Measurements from ENCODE around the gene EMILIN2. TPM values are rescaled to one million over a fixed set of nuclear protein-coding genes. Genes with fewer than 3 reads are reported as not detected.

EMILIN2 gene
- total and polyA plus RNA-seq, 2 donors: 15.7 to 17.0 TPM

- WGBS: 95% methylated on average over 6 of the region's 6 CpGs
- Histone ChIP-seq H3K4me3 (ENCODE audit: low read depth, low read length) (no peak overlapping the region), H3K4me1 (ENCODE audit: insufficient read depth) (no peaks in the 10 kb centered on the region), H3K36me3 (ENCODE audit: insufficient read depth) (no peaks in the 10 kb centered on the region), H3K27ac (ENCODE audit: low read depth) (no peak overlapping the region)
- no peak for DNase-seq (ENCODE audit: extremely low spot score)
Measured at GRCh38 chr18:2872095-2872494, 25.3 kb downstream of the EMILIN2 start.

GRCh38 chr18:2874765-2875164, 28.0 kb downstream of the EMILIN2 start:
- Histone ChIP-seq H3K4me3 (ENCODE audit: low read depth, low read length) (no peak overlapping the region), H3K27ac (ENCODE audit: low read depth) (no peak overlapping the region), H3K4me1 (ENCODE audit: insufficient read depth) (no peaks in the 10 kb centered on the region), H3K36me3 (ENCODE audit: insufficient read depth) (no peaks in the 10 kb centered on the region)
- no peak for DNase-seq (ENCODE audit: extremely low spot score)
- 84% methylated on average over 7 of the region's 7 CpGs for WGBS

GRCh38 chr18:2878656-2879330, 32.0 kb downstream of the EMILIN2 start:
- Histone ChIP-seq H3K4me1 (ENCODE audit: insufficient read depth) (no peaks in the 10 kb centered on the region), H3K36me3 (ENCODE audit: insufficient read depth) (no peaks in the 10 kb centered on the region), H3K4me3 (ENCODE audit: low read depth, low read length) (no peak overlapping the region), H3K27ac (ENCODE audit: low read depth) (no peak overlapping the region)
- WGBS: 89% methylated on average over 15 of the region's 15 CpGs
- DNase-seq (ENCODE audit: extremely low spot score): no peak

GRCh38 chr18:2879889-2880288, 33.1 kb downstream of the EMILIN2 start:
- WGBS: 94% methylated on average over 4 of the region's 4 CpGs
- no peak overlapping the region for H3K4me3 ChIP-seq (ENCODE audit: low read depth, low read length)
- H3K36me3 ChIP-seq (ENCODE audit: insufficient read depth): no peaks in the 10 kb centered on the region
- H3K4me1 ChIP-seq (ENCODE audit: insufficient read depth): no peaks in the 10 kb centered on the region
- H3K27ac ChIP-seq (ENCODE audit: low read depth): no peak overlapping the region
- no peak for DNase-seq (ENCODE audit: extremely low spot score)

GRCh38 chr18:2880473-2880872, 33.7 kb downstream of the EMILIN2 start:
- no peak overlapping the region for H3K27ac ChIP-seq (ENCODE audit: low read depth)
- 87% methylated on average over 17 of the region's 17 CpGs for WGBS
- H3K36me3 ChIP-seq (ENCODE audit: insufficient read depth): no peaks in the 10 kb centered on the region
- no peak for DNase-seq (ENCODE audit: extremely low spot score)
- H3K4me1 ChIP-seq (ENCODE audit: insufficient read depth): no peaks in the 10 kb centered on the region
- H3K4me3 ChIP-seq (ENCODE audit: low read depth, low read length): no peak overlapping the region

- 55% methylated on average over 16 of the region's 16 CpGs for WGBS
- no peak overlapping the region for H3K4me3 ChIP-seq (ENCODE audit: low read depth, low read length)
- H3K27ac ChIP-seq (ENCODE audit: low read depth): peak overlapping the region; percentile 68
- no peaks in the 10 kb centered on the region for H3K4me1 ChIP-seq (ENCODE audit: insufficient read depth)
- no peaks in the 10 kb centered on the region for H3K36me3 ChIP-seq (ENCODE audit: insufficient read depth)
- peak; percentile 32 for DNase-seq (ENCODE audit: extremely low spot score)
Measured at GRCh38 chr18:2881088-2881839, 34.5 kb downstream of the EMILIN2 start.

- H3K4me3 ChIP-seq (ENCODE audit: low read depth, low read length): no peak overlapping the region
- H3K27ac ChIP-seq (ENCODE audit: low read depth): peak overlapping the region; percentile 68
- no peak for DNase-seq (ENCODE audit: extremely low spot score)
- H3K4me1 ChIP-seq (ENCODE audit: insufficient read depth): no peaks in the 10 kb centered on the region
- no peaks in the 10 kb centered on the region for H3K36me3 ChIP-seq (ENCODE audit: insufficient read depth)
- WGBS: 66% methylated on average over 9 of the region's 9 CpGs
Measured at GRCh38 chr18:2881840-2882195, 35.0 kb downstream of the EMILIN2 start.

- Histone ChIP-seq H3K4me3 (ENCODE audit: low read depth, low read length) (no peak overlapping the region), H3K36me3 (ENCODE audit: insufficient read depth) (no peaks in the 10 kb centered on the region), H3K4me1 (ENCODE audit: insufficient read depth) (no peaks in the 10 kb centered on the region), H3K27ac (ENCODE audit: low read depth) (no peak overlapping the region)
- no peak for DNase-seq (ENCODE audit: extremely low spot score)
- 82% methylated on average over 4 of the region's 4 CpGs for WGBS
Measured at GRCh38 chr18:2882201-2882600, 35.4 kb downstream of the EMILIN2 start.

GRCh38 chr18:2883076-2883735, 36.4 kb downstream of the EMILIN2 start:
- 69% methylated on average over 10 of the region's 10 CpGs for WGBS
- H3K36me3 ChIP-seq (ENCODE audit: insufficient read depth): no peaks in the 10 kb centered on the region
- no peak overlapping the region for H3K4me3 ChIP-seq (ENCODE audit: low read depth, low read length)
- no peak for DNase-seq (ENCODE audit: extremely low spot score)
- no peak overlapping the region for H3K27ac ChIP-seq (ENCODE audit: low read depth)
- H3K4me1 ChIP-seq (ENCODE audit: insufficient read depth): no peaks in the 10 kb centered on the region

- DNase-seq (ENCODE audit: extremely low spot score): no peak
- Histone ChIP-seq H3K4me3 (ENCODE audit: low read depth, low read length) (no peak overlapping the region), H3K27ac (ENCODE audit: low read depth) (no peak overlapping the region), H3K36me3 (ENCODE audit: insufficient read depth) (no peaks in the 10 kb centered on the region), H3K4me1 (ENCODE audit: insufficient read depth) (no peaks in the 10 kb centered on the region)
- WGBS: 98% methylated on average over 13 of the region's 13 CpGs
Measured at GRCh38 chr18:2884706-2885285, 38.0 kb downstream of the EMILIN2 start.

GRCh38 chr18:2887470-2887869, 40.7 kb downstream of the EMILIN2 start:
- no peak for DNase-seq (ENCODE audit: extremely low spot score)
- H3K4me1 ChIP-seq (ENCODE audit: insufficient read depth): no peaks in the 10 kb centered on the region
- no peaks in the 10 kb centered on the region for H3K36me3 ChIP-seq (ENCODE audit: insufficient read depth)
- 72% methylated on average over 4 of the region's 4 CpGs for WGBS
- H3K4me3 ChIP-seq (ENCODE audit: low read depth, low read length): no peak overlapping the region
- no peak overlapping the region for H3K27ac ChIP-seq (ENCODE audit: low read depth)

- no peaks in the 10 kb centered on the region for H3K4me1 ChIP-seq (ENCODE audit: insufficient read depth)
- no peak for DNase-seq (ENCODE audit: extremely low spot score)
- H3K4me3 ChIP-seq (ENCODE audit: low read depth, low read length): no peak overlapping the region
- H3K36me3 ChIP-seq (ENCODE audit: insufficient read depth): no peaks in the 10 kb centered on the region
- 56% methylated on average over 3 of the region's 3 CpGs for WGBS
- no peak overlapping the region for H3K27ac ChIP-seq (ENCODE audit: low read depth)
Measured at GRCh38 chr18:2889761-2890192, 43.0 kb downstream of the EMILIN2 start.

GRCh38 chr18:2890606-2891005, 43.8 kb downstream of the EMILIN2 start:
- no peak for DNase-seq (ENCODE audit: extremely low spot score)
- no peak overlapping the region for H3K27ac ChIP-seq (ENCODE audit: low read depth)
- no peak overlapping the region for H3K4me3 ChIP-seq (ENCODE audit: low read depth, low read length)
- H3K36me3 ChIP-seq (ENCODE audit: insufficient read depth): no peaks in the 10 kb centered on the region
- 94% methylated on average over 5 of the region's 5 CpGs for WGBS
- no peaks in the 10 kb centered on the region for H3K4me1 ChIP-seq (ENCODE audit: insufficient read depth)

Data from urinary bladder (tissue), 4 donors.